K562 (cell line): ENCODE data around the gene CGREF1. TPM values are rescaled to one million over a fixed set of nuclear protein-coding genes. Genes with fewer than 3 reads are reported as not detected.

Source experiments
- ATAC-seq: fragments of 200-7000 bp; cut with Tn5 transposase; 3 replicates; pipeline ENCODE4 v1.9.1; 2020; ENCODE audit warnings: moderate library complexity
- BruUV-seq: library from RNA; stranded (reverse); fragments of 400-500 nt; replicated peaks from 2 replicates; lab custom pipeline; 2021; lab: Mats Ljungman, UMichigan
- CTCF ChIA-PET: fragments of 300-600 bp; formaldehyde crosslinking; extraction: SDS; loops from one replicate; lab custom pipeline; 2021; ENCODE audit warnings: low intra/inter-chr PET ratio; lab: Yijun Ruan, JAX
- POLR2A ChIA-PET: fragments of 300-600, 350-650 bp; sonication (Branson Sonifier 250); formaldehyde crosslinking; extraction: SDS; loops from one replicate; lab custom pipeline; 2021; ENCODE audit warnings: antibody characterized with exemption, inconsistent platforms; lab: Yijun Ruan, JAX
- DNase-seq, 4 experiments: peaks; one replicate each; pipeline versions ENCODE4 v3.0.0 to v3.0.0-alpha.2; 2011 to 2018; ENCODE audit warnings: low spot score in 3 of 4, mixed read lengths in 3 of 4; ENCODE audit errors: extremely low read depth in 1 of 4
- FAIRE-seq: peaks from 2 replicates; lab custom pipeline; 2011; peaks lifted over from hg19 to GRCh38; lab: Jason Lieb, UNC
- H2AFZ ChIP-seq: 2 replicates; pipeline ENCODE4 v1.6.0; 2011; ENCODE audit warnings: low read depth, low read length, control low read depth, inconsistent platforms
- H3K27ac ChIP-seq: fragments of 200-600 bp; 3 replicates; pipeline ENCODE4 v1.8.0; 2011; ENCODE audit warnings: low read depth, mild to moderate bottlenecking, control low read depth, inconsistent platforms, low read length, moderate library complexity, mixed read lengths; ENCODE audit errors: extremely low read depth
- H3K27me3 ChIP-seq, 2 experiments: fragments of 300-600 bp in 1 of 2; 2 replicates in 1 of 2; 3 replicates in 1 of 2; pipeline versions ENCODE4 v1.6.0 to v1.8.0; 2011; ENCODE audit warnings: inconsistent platforms in 2 of 2, low read length in 2 of 2, mild to moderate bottlenecking in 1 of 2, mixed read lengths in 1 of 2, moderate library complexity in 1 of 2; ENCODE audit not compliant: control insufficient read depth in 2 of 2, insufficient read depth in 2 of 2
- H3K36me3 ChIP-seq: fragments of 300-600 bp; 3 replicates; pipeline ENCODE4 v1.8.0; 2011; ENCODE audit warnings: mild to moderate bottlenecking, low read length, inconsistent platforms; ENCODE audit not compliant: control insufficient read depth, insufficient read depth
- H3K4me1 ChIP-seq, 2 experiments: fragments of 200-600 bp in 1 of 2; replicated peaks in 1 of 2; 2 replicates in 1 of 2; 3 replicates in 1 of 2; pipeline versions ENCODE4 v1.5.1 to v1.8.0; 2011; ENCODE audit warnings: inconsistent platforms in 2 of 2, low read length in 2 of 2, mild to moderate bottlenecking in 1 of 2, mixed read lengths in 1 of 2, moderate library complexity in 1 of 2; ENCODE audit not compliant: control insufficient read depth in 2 of 2, insufficient read depth in 2 of 2
- H3K4me2 ChIP-seq: 2 replicates; pipeline ENCODE4 v1.6.1; 2011; ENCODE audit warnings: low read length, control low read depth, inconsistent platforms, mixed read lengths; ENCODE audit not compliant: insufficient read depth
- H3K4me3 ChIP-seq: fragments of 200-600 bp; sonication (generic), shearing (Covaris generic); 2 replicates; pipeline ENCODE4 v1.5.1; 2016; ENCODE audit warnings: control low read depth, inconsistent platforms
- H3K79me2 ChIP-seq: fragments of 200-600 bp; 3 replicates; pipeline ENCODE4 v1.8.0; 2011; ENCODE audit warnings: low read length, inconsistent platforms; ENCODE audit not compliant: control insufficient read depth, insufficient read depth
- H3K9ac ChIP-seq, 2 experiments: 2 replicates each; pipeline versions ENCODE4 v1.6.0 to v1.6.1; 2011; ENCODE audit warnings: low read depth in 2 of 2, low read length in 2 of 2, control low read depth in 1 of 2, inconsistent platforms in 1 of 2, mild to moderate bottlenecking in 1 of 2, mixed read lengths in 1 of 2; ENCODE audit not compliant: insufficient read depth in 1 of 2
- H3K9me1 ChIP-seq: one replicate; pipeline ENCODE4 v1.6.0; 2011; ENCODE audit warnings: inconsistent platforms, mild to moderate bottlenecking, low read length, moderate library complexity; ENCODE audit not compliant: control insufficient read depth, insufficient read depth
- H3K9me3 ChIP-seq: replicated peaks from 2 replicates; pipeline ENCODE4 v1.5.1; 2011; ENCODE audit warnings: low read depth, low read length, inconsistent platforms; ENCODE audit not compliant: control insufficient read depth, insufficient read depth
- H4K20me1 ChIP-seq: replicated peaks from 2 replicates; pipeline ENCODE4 v1.6.1; 2011; ENCODE audit warnings: low read length, inconsistent platforms, mixed read lengths; ENCODE audit not compliant: control insufficient read depth, insufficient read depth
- CHD2 ChIP-seq: IDR thresholded peaks from 2 replicates; pipeline ENCODE4 v1.6.1; 2011; ENCODE audit warnings: low read depth, low read length
- GTF2B ChIP-seq: IDR thresholded peaks from 2 replicates; pipeline ENCODE4 v1.6.1; 2011; ENCODE audit not compliant: insufficient read length; ENCODE audit errors: extremely low read depth
- HMGN3 ChIP-seq: IDR thresholded peaks from 2 replicates; pipeline ENCODE4 v1.6.1; 2011; ENCODE audit warnings: borderline replicate concordance, low read depth, mild to moderate bottlenecking, mixed read lengths, low read length; ENCODE audit not compliant: insufficient read length; ENCODE audit errors: extremely low read depth
- KDM5B ChIP-seq: fragments of 200-600 bp; sonication (generic); IDR thresholded peaks from 2 replicates; pipeline ENCODE4 v1.6.1; 2012; ENCODE audit warnings: low read depth, mild to moderate bottlenecking, moderate library complexity, low read length, control low read depth, inconsistent platforms; ENCODE audit not compliant: insufficient replicate concordance
- NRF1 ChIP-seq, 2 experiments: fragments of 450-650 bp; IDR thresholded peaks in 1 of 2; conservative IDR thresholded peaks in 1 of 2; 2 replicates each; pipeline ENCODE4 v1.6.1; 2014; ENCODE audit warnings: mild to moderate bottlenecking in 2 of 2
- SIN3B ChIP-seq: fragments of 450-650 bp; IDR thresholded peaks from 2 replicates; pipeline ENCODE4 v1.6.1; 2017; ENCODE audit warnings: low read depth, mild to moderate bottlenecking, moderate library complexity
- STAT5B ChIP-seq: fragments of 250-450 bp; sonication (Bioruptor Pico); IDR thresholded peaks from 2 replicates; pipeline ENCODE4 v1.8.0; 2021; ENCODE audit warnings: mild to moderate bottlenecking, inconsistent platforms
- ZNF282 ChIP-seq: sonication (generic); formaldehyde crosslinking; IDR thresholded peaks from 2 replicates; pipeline ENCODE4 v1.8.1; 2023; ENCODE audit warnings: missing genetic modification reagents
- ZNF431 ChIP-seq: sonication (generic); formaldehyde crosslinking; IDR thresholded peaks from 2 replicates; pipeline ENCODE4 v1.8.0; 2022; ENCODE audit warnings: mild to moderate bottlenecking, missing genetic modification reagents
- ZNF584 ChIP-seq: fragments of 200-800 bp; sonication (Bioruptor generic); IDR thresholded peaks from 2 replicates; pipeline ENCODE4 v1.6.1; 2016; ENCODE audit warnings: low read depth, mild to moderate bottlenecking, missing genetic modification characterization, missing compliant biosample characterization
- ZNF695 ChIP-seq: fragments of 450-650 bp; formaldehyde crosslinking; IDR thresholded peaks from 2 replicates; pipeline ENCODE4 v1.4.0; 2020; ENCODE audit warnings: mild to moderate bottlenecking, moderate library complexity
- ZSCAN32 ChIP-seq: fragments of 450-650 bp; formaldehyde crosslinking; IDR thresholded peaks from 2 replicates; pipeline ENCODE4 v1.4.0; 2020; ENCODE audit warnings: mild to moderate bottlenecking, moderate library complexity
- WGBS: fragments of 100-300 bp; shearing (Covaris generic); methylation state at CpG from one replicate; pipeline ENCODE4 v1.1.6; 2016; ENCODE audit warnings: low coverage, mixed read lengths; ENCODE audit not compliant: insufficient coverage; ENCODE audit errors: missing lambda C conversion rate; 5-methylcytosine and 5-hydroxymethylcytosine counted together
- in situ Hi-C: fragments of 300-500 bp; cut with MboI; formaldehyde crosslinking; loops from 4 replicates; pipeline ENCODE4 v1.15.0; 2018; ENCODE audit warnings: inconsistent platforms, mixed read lengths
- intact Hi-C: fragments of 100-400 bp; cut with micrococcal nuclease; formaldehyde crosslinking; loops from 2 replicates; pipeline ENCODE4 v1.14.2; 2022
- polyA plus RNA-seq, 8 experiments: library from polyadenylated mRNA; depleted of rRNA in 4 of 8; stranded (reverse) in 5 of 8; unstranded in 3 of 8; fragments of >200 nt; fragmentation: Nextera tagmentation in 2 of 8; fragmentation: Illumina TruSeq in 1 of 8; extraction: Ambion mirVana in 2 of 8; extraction: Trizol in 1 of 8; gene quantifications; 2 replicates each; pipeline versions ENCODE4 v1.2.1 to v1.2.3, GENCODE V29; 2011 to 2014; ENCODE audit warnings: inconsistent platforms in 1 of 8, missing spikeins in 1 of 8
- total RNA-seq, 7 experiments: library from RNA; depleted of rRNA in 6 of 7; stranded (reverse); fragments of >200 nt in 6 of 7; fragmentation: Illumina TruSeq in 2 of 7; extraction: Trizol in 2 of 7; gene quantifications; 2 replicates each; pipeline versions ENCODE4 v1.2.1 to v1.2.3, GENCODE V29; 2011 to 2021; ENCODE audit warnings: low replicate concordance in 1 of 7
- TF ChIP-seq, protein P1 (sequence below), 2 experiments: fragments of 450-650 bp in 1 of 2; sonication (generic) in 1 of 2; formaldehyde crosslinking in 1 of 2; IDR thresholded peaks in 1 of 2; conservative IDR thresholded peaks in 1 of 2; 2 replicates each; pipeline versions ENCODE4 v1.6.1 to v1.8.1; 2016 to 2023; ENCODE audit warnings: mild to moderate bottlenecking in 2 of 2, moderate library complexity in 2 of 2, inconsistent platforms in 1 of 2, missing genetic modification reagents in 1 of 2
- TF ChIP-seq, protein P2 (sequence below): fragments of 250-450 bp; sonication (Bioruptor Pico); IDR thresholded peaks from 2 replicates; pipeline ENCODE4 v1.4.0; 2020

CGREF1 gene
- total and polyA plus RNA-seq, 9 of the 15 experiments (the other 6 are each of a cell fraction or from before 2014, with no cell fraction given): 0.07 to 0.50 (median 0.37) TPM

- intact Hi-C loops: no loop called here
- FAIRE-seq: no peak
- H3K79me2 ChIP-seq: no peaks in the 10 kb centered on the region
- H3K27ac ChIP-seq: no peak overlapping the region
- no peak overlapping the region for H2AFZ ChIP-seq
- peaks cover 0 to 15% of the 10 kb centered on the region in 2 experiments; a peak in 2 of 5 replicates for H3K27me3 ChIP-seq
- POLR2A ChIA-PET: interaction anchor here (1.4 to 1.6 kb wide), 3 partner anchors 8 to 27 kb away, joined by 3 to 6 read pairs (median 4); no protein-coding TSS in a partner anchor
- no peak for ATAC-seq
- CTCF ChIA-PET: no interaction called here
- in situ Hi-C loops: no loop called here
- 21% methylated on average over 2 of the region's 2 CpGs for WGBS
- no peaks in the 10 kb centered on the region for H3K9me1 ChIP-seq
- no peak overlapping the region for H3K9ac ChIP-seq
- no TSS peak for BruUV-seq
- no peak for DNase-seq
- H3K4me2 ChIP-seq: no peak overlapping the region
- H3K4me1 ChIP-seq: peaks cover 0 to 15% of the 10 kb centered on the region in 2 experiments; a peak in 2 of 5 replicates
- no peak overlapping the region for H3K4me3 ChIP-seq
- no peaks in the 10 kb centered on the region for H3K9me3 ChIP-seq
- no peaks in the 10 kb centered on the region for H3K36me3 ChIP-seq
- H4K20me1 ChIP-seq: no peaks in the 10 kb centered on the region
- TF ChIP-seq ZNF584 (CRISPR knock-in tag): no peak
- no peak for TF ChIP-seq ZNF431 (CRISPR knock-in tag)
- no peak for TF ChIP-seq KDM5B
- TF ChIP-seq, protein P1, sequence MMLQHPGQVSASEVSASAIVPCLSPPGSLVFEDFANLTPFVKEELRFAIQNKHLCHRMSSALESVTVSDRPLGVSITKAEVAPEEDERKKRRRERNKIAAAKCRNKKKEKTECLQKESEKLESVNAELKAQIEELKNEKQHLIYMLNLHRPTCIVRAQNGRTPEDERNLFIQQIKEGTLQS (IDR thresholded peaks at IDR 0.05): no peak
- TF ChIP-seq, protein P1 (CRISPR knock-in tag; conservative IDR thresholded peaks at IDR 0.05): no peak
- TF ChIP-seq, protein P2, sequence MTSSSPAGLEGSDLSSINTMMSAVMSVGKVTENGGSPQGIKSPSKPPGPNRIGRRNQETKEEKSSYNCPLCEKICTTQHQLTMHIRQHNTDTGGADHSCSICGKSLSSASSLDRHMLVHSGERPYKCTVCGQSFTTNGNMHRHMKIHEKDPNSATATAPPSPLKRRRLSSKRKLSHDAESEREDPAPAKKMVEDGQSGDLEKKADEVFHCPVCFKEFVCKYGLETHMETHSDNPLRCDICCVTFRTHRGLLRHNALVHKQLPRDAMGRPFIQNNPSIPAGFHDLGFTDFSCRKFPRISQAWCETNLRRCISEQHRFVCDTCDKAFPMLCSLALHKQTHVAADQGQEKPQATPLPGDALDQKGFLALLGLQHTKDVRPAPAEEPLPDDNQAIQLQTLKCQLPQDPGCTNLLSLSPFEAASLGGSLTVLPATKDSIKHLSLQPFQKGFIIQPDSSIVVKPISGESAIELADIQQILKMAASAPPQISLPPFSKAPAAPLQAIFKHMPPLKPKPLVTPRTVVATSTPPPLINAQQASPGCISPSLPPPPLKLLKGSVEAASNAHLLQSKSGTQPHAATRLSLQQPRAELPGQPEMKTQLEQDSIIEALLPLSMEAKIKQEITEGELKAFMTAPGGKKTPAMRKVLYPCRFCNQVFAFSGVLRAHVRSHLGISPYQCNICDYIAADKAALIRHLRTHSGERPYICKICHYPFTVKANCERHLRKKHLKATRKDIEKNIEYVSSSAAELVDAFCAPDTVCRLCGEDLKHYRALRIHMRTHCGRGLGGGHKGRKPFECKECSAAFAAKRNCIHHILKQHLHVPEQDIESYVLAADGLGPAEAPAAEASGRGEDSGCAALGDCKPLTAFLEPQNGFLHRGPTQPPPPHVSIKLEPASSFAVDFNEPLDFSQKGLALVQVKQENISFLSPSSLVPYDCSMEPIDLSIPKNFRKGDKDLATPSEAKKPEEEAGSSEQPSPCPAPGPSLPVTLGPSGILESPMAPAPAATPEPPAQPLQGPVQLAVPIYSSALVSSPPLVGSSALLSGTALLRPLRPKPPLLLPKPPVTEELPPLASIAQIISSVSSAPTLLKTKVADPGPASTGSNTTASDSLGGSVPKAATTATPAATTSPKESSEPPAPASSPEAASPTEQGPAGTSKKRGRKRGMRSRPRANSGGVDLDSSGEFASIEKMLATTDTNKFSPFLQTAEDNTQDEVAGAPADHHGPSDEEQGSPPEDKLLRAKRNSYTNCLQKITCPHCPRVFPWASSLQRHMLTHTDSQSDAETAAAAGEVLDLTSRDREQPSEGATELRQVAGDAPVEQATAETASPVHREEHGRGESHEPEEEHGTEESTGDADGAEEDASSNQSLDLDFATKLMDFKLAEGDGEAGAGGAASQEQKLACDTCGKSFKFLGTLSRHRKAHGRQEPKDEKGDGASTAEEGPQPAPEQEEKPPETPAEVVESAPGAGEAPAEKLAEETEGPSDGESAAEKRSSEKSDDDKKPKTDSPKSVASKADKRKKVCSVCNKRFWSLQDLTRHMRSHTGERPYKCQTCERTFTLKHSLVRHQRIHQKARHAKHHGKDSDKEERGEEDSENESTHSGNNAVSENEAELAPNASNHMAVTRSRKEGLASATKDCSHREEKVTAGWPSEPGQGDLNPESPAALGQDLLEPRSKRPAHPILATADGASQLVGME (CRISPR knock-in tag): no peak
- no peak for TF ChIP-seq STAT5B
- no peak for TF ChIP-seq NRF1 (conservative IDR thresholded peaks at IDR 0.05 in 1 of 2, IDR thresholded peaks at IDR 0.05 in 1 of 2)
- no peak for TF ChIP-seq HMGN3
- TF ChIP-seq SIN3B: no peak
- TF ChIP-seq ZSCAN32: no peak
- TF ChIP-seq CHD2: no peak
- no peak for TF ChIP-seq GTF2B
- TF ChIP-seq ZNF695: no peak
- TF ChIP-seq ZNF282 (CRISPR knock-in tag): no peak
These were observed 34.0 kb upstream of the CGREF1 start for GRCh38 chr2:27152796-27153464.
